ENCODE measurements around the gene SPON1.

The SPON1 gene

GRCh38 chr11:14202251-14203196 is 240.0 kb downstream of the SPON1 start:
- no peak for DNase-seq

- DNase-seq: no peak
Measured at GRCh38 chr11:14203321-14203720, 240.8 kb downstream of the SPON1 start.

GRCh38 chr11:14212986-14213385 is 250.5 kb downstream of the SPON1 start:
- DNase-seq: no peak

- DNase-seq: no peak
Measured at GRCh38 chr11:14218728-14219127, 256.2 kb downstream of the SPON1 start.

GRCh38 chr11:14223636-14224288 is 261.2 kb downstream of the SPON1 start:
- no peak for DNase-seq

GRCh38 chr11:14224395-14224794 is 261.9 kb downstream of the SPON1 start:
- DNase-seq: no peak

- DNase-seq: no peak
Measured at GRCh38 chr11:14225666-14226065, 263.1 kb downstream of the SPON1 start.

GRCh38 chr11:14228356-14228755 is 265.8 kb downstream of the SPON1 start:
- DNase-seq: no peak

- no peak for DNase-seq
Measured at GRCh38 chr11:14229472-14229871, 266.9 kb downstream of the SPON1 start.

- DNase-seq: no peak
Measured at GRCh38 chr11:14230407-14230806, 267.9 kb downstream of the SPON1 start.

GRCh38 chr11:14232652-14233051 is 270.1 kb downstream of the SPON1 start:
- DNase-seq: no peak

- no peak for DNase-seq
Measured at GRCh38 chr11:14234446-14234845, 271.9 kb downstream of the SPON1 start.

GRCh38 chr11:14235701-14236100 is 273.2 kb downstream of the SPON1 start:
- DNase-seq: no peak

GRCh38 chr11:14237444-14237961 is 275.0 kb downstream of the SPON1 start:
- DNase-seq: peak; percentile 70

- DNase-seq: no peak
Measured at GRCh38 chr11:14240221-14240620, 277.7 kb downstream of the SPON1 start.

- DNase-seq: no peak
Measured at GRCh38 chr11:14240951-14241350, 278.4 kb downstream of the SPON1 start.

- no peak for DNase-seq
Measured at GRCh38 chr11:14242187-14242586, 279.7 kb downstream of the SPON1 start.

GRCh38 chr11:14242733-14243132 is 280.2 kb downstream of the SPON1 start:
- DNase-seq: no peak

GRCh38 chr11:14244926-14245325 is 282.4 kb downstream of the SPON1 start:
- DNase-seq: no peak

GRCh38 chr11:14245444-14245843 is 282.9 kb downstream of the SPON1 start:
- no peak for DNase-seq

GRCh38 chr11:14248580-14248981 is 286.1 kb downstream of the SPON1 start:
- DNase-seq: no peak

GRCh38 chr11:14249121-14249963 is 286.8 kb downstream of the SPON1 start:
- peak; percentile 49 for DNase-seq

- DNase-seq: no peak
Measured at GRCh38 chr11:14251754-14252153, 289.2 kb downstream of the SPON1 start.

All from CD4-positive, alpha-beta T cell treated with Interleukin-15 for 1 hour (primary cell).